Measurements from ENCODE around the gene THBS1.

- no peak for TF ChIP-seq CTCF (IDR thresholded peaks at IDR 0.05)
- TF ChIP-seq ZFX (IDR thresholded peaks at IDR 0.05; ENCODE audit: borderline replicate concordance) = no peak
Measured at GRCh38 chr15:39534996-39535395, 45.9 kb upstream of the THBS1 start.
